ENCODE measurements around the gene EME2.
"Not testable (repeated sequence)": the region's sequence is repeated elsewhere in the genome, so short reads cannot be mapped to it uniquely, and the experiment has no call there.

EME2 gene, protein sequence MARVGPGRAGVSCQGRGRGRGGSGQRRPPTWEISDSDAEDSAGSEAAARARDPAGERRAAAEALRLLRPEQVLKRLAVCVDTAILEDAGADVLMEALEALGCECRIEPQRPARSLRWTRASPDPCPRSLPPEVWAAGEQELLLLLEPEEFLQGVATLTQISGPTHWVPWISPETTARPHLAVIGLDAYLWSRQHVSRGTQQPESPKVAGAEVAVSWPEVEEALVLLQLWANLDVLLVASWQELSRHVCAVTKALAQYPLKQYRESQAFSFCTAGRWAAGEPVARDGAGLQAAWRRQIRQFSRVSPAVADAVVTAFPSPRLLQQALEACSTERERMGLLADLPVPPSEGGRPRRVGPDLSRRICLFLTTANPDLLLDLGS

DNA sequence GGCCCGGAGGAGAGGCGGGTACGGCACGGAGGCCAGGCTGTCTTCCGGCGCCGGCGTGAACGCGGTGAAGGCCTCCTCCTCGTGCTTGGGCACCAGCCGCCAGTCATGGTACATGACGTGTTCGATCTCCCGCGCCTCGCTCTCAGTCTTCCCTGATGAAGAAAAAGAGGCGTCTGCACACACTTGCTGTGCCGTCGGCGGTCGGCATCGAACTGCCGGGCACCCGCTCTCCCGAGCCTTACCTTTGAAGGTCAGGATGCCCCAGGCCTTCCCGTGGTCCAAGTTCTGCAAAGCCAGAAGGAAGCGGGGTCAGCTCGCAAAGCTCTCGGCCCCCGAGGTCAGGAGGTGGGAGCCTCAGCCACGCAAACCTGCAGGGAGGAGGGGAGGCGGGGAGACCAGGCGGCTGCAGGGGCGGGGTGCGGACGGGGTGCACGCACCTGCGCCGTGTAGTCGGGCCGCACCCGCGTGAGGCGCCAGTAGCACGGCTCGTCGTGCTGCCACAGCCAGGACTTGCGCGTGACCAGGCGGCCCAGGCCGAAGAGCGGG lies at the start of gene EME2:
TSS of gene EME2 (plus strand) at position 449 of the 546 bp plus-strand sequence. CDS start 418 bp downstream, outside the sequence.
- peak; percentile 81 for DNase-seq (ENCODE audit: low spot score)

DNA sequence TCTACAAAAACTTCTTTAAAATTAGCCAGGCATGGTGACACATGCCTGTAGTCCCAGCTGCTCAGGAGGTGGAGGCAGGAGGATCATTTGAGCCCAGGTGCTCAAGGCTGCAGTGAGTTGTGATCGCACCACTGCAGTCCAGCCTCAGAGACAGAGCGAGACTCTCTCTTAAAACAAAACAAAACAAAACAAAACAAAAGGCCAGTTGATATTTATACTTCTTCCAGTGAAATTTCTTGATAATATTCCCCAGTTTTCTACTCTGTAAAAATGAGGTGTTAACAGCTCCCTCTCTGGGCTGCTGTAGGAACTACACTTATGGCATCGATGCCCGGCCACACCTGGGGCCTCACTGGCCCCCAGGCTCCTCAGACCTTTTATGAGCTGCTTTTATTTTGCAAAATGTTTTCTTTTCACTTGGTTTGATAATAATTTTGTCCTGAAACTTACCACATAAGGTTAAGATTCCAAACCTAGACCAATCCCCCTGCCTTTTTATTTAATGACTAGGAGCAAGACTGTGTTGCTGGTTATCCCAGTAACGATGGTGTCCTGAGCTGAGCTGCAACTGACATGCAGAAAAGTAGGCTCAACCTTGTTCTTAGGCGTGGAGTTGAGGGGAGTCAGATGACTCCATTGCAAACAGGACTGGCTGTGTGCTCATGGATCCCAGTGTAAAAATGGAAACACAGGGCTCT lies 49.0 kb upstream of the EME2 start:
- no peak for DNase-seq (ENCODE audit: low spot score)

DNA sequence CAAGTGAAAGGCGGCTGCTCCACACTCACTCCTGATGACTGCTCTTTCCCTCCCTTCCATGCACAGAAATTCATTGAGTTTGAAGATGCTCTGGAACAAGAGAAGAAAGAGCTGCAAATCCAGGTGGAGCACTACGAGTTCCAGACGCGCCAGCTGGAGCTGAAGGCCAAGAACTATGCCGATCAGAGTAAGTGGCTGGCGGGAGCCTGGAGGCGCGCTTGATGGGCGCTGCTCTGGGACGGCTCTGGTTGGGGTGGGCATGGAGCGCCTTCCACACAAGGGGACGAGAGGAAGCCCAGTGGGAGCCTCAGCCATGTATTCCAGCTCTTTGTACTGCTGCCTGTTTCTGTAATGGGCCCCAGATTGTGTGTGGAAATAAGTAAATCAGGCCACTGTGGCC lies 48.1 kb upstream of the EME2 start:
- DNase-seq (ENCODE audit: low spot score), result no peak

DNA sequence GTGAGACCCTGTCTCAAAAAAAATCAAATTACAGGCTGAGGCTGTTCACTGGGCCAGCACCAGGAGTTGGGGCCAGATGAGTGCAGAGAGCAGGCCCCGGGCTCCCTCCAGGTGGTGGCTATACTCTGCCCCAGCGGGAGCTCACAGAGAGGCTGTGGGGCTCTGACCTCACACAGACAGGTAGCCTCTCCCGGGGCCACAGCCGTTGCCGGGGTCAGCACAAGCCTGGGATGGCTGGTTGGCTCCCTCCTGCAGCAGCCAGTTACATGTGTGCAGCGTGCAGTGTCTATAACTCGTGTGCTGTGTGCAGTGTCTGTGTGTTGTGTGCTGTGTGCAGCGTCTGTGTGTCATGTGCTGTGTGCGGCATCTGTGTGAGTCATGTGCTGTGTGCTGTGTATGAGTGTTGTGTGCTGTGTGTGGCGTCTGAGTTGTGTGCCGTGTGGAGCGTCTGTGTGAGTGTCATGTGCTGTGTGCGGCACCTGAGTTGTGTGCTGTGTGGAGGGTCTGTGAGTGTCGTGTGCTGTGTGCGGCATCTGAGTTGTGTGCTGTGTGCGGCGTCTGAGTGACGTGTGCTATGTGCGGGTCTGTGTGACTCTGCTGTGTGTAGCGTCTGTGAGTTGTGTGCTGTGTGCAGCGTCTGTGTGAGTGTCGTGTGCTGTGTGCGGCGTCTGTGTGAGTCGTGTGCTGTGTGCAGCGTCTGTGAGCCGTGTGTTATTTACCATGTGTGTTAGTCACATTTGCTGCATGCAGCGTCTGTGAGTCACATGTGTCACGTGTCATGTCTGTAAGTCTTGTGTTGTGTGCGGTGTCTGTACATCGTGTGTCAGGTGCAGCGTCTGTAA lies 45.7 kb upstream of the EME2 start:
- no peak for DNase-seq (ENCODE audit: low spot score)

DNA sequence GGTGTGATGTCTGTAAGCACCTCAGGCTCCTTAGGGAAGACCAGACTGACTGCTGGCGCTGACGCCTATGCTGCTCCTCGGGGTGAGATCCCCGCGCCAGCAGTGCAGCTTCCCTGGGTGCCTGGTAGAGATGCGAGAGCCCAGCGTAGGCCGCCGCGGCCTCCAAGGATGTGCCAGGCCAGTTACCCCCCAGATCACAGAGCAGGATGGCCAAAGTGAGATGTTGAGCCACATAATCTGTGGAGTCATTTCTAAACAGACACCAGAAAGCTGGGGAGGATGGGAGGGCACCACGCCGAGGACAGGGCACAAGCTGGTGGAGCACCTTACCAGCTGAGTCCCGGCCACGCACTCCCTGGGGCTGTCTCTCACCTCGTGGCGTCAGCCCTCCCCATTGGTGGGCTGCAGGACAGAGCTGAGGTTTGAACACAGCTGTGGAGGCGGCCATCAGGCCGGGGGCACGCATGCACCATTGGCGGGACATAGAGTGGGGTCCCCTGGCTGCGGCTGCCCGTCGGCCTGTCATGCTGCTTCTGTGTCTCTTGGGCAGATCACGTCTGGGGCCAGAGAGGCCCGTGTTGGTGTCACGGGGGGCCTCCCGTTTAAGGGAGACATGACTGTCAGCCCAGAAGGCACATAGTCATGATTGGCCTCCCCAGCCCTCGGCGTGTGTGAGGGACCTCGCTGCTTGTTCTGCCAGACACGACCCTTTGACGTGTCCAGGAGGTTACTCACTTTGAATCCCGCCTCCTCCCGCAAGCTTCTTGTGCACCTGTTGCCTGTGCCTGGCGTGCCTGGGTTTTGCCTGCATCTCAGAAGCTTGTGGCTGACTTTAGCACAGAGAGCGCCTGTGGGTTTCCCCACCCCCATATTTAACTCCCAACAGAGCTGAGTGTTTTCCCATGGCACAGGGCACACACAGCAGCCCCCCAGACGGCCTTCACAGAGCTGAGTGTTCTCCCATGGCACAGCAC lies 44.7 kb upstream of the EME2 start:
- DNase-seq (ENCODE audit: low spot score), result no peak

DNA sequence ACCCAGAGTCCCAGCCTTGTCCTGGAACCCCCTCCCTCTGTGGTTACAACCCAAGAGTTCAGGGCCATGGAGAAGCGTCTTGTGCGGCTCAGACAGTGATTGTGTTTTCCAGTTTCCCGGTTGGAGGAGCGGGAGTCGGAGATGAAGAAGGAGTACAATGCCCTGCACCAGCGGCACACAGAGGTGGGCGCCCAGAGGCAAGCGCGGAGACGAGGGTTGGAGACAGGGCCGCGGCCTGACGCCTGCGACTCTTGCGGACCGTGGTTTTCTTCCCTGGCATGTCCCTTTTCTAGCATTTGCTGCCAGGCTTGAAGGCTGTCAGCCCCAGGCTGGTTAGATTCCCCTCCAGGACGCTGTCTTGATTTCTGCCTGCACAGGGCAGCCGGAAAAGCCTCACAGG lies 43.6 kb upstream of the EME2 start:
- no peak for DNase-seq (ENCODE audit: low spot score)

DNA sequence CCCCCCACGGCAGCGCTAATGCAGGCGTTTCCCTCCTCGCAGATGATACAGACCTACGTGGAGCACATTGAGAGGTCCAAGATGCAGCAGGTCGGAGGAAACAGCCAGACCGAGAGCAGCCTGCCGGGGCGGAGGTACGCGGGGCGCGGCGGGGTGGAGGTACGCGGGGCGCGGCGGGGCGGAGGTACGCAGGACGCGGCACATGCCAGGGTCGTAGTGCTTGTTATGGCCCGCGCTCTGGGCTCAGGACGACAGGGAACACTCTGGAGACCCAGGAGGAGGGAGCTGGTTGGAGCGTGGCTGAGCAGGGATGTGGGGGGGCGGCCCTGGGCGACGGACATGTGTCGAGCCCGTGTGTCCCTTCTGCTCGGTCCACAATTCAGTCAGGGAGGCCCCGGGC lies 43.2 kb upstream of the EME2 start:
- no peak for DNase-seq (ENCODE audit: low spot score)

DNA sequence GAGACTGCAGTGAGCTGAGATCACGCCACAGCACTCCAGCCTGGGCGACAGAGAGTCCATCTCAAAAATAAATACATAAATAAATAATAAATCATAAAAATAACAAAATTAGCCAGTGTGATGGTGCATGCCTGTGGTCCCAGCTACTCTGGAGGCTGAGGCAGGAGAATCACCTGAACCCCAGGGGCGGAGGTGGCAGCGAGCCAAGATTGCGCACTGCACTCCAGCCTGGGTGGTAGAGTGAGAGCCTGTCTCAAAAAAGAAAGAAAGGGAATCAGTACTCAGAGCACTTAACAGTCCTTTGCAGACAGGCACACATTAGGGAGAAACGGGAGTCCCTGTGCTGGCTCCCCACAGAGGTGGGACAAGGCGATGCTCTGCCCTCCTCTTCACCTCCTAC lies 41.5 kb upstream of the EME2 start:
- DNase-seq (ENCODE audit: low spot score), result no peak

DNA sequence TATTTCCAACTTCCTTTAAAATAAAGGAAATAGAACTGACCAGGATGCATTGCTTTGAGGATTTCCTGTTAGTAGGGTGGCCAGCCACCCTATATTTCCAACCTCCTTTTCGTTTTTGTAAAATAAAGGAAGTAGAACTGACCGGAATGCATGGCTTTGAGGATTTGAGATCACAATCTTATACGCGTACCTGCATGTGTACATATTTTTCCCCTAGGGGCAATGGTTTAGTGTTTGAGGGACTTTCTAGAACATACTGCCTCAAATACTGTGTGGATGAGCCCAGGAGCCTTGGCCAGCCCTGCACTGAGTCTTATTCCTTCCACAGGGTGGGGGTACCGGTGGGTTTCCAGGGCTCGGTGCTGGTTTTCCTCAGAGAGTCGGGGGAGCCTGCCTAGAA lies 41.0 kb upstream of the EME2 start:
- no peak for DNase-seq (ENCODE audit: low spot score)

DNA sequence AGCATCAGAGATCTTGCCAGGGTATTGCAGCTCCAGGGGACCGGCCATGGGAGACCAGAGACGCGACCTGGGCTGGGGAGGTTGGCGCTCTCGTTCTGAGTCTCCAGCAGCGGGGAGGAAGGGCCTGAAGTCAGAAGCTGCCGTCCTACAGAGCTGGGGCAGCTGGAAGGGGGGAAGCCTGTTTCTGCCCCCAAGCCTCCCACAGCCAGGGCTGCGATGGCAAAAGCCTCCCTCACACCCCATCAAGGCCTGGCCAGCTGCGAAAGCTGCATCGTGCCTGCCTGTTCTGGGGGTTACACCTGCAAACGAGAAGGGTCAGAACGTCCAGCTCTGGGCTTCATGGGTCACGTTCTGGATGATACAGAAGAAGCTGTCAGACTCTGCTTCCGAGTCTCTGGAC lies 40.5 kb upstream of the EME2 start:
- DNase-seq (ENCODE audit: low spot score), result no peak

DNA sequence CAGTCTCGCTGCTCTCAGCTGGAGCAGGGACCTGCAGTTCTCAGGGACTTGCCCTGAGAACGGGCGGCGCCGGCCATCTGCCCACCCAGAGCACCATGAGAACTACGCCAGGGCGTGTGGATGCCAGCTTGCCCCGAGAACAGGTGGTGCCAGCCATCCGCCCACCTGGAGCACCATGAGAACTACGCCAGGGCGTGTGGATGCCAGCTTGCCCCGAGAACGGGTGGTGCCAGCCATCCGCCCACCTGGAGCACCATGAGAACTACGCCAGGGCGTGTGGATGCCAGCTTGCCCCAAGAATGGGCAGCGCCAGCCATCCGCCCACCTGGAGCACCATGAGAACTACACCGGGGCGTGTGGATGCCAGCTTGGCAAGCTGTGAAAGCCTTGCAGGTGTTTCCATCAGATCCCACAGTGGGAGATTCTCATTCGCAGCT lies 40.0 kb upstream of the EME2 start:
- not testable (repeated sequence) for DNase-seq (ENCODE audit: low spot score)

DNA sequence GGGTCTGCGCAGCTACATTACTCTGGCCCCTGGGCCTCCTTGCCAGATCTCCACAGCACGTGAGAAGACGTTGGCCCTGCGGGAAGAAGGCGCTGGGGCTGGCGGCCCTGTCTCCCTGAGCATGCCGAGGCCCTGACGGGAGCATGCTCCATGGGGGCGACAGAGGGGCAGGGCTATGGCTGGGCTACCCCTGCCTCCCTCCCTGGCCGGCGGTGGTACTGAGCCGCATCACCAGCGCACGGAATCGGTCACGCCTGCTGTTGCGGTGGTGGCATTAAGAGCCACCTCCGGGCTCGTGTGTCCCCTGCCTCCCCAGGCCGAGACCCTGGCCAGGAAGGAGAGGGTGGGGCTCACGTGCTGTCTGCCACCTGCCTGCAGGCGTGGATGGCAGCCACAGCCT lies 38.5 kb upstream of the EME2 start:
- DNase-seq (ENCODE audit: low spot score), result no peak

DNA sequence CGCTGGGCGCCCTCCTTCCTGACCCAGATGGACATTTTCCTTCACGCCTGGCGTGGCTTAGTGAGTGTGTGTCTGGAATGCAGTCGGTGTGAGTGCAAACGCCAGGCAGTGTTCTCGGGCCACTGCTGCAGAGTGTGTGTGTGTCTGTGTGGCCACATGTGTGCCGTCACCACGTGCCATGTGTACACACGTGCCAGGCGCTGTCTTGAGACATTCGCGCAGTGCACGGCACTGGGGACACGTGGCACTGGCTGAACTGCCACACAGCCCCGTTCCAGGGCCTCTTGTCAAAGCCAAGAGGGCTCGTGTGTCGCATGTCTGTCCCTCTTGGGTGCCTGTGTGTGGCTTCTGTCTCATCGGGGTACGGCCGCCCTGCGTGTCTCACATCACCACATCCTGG lies 37.8 kb upstream of the EME2 start:
- no peak for DNase-seq (ENCODE audit: low spot score)

DNA sequence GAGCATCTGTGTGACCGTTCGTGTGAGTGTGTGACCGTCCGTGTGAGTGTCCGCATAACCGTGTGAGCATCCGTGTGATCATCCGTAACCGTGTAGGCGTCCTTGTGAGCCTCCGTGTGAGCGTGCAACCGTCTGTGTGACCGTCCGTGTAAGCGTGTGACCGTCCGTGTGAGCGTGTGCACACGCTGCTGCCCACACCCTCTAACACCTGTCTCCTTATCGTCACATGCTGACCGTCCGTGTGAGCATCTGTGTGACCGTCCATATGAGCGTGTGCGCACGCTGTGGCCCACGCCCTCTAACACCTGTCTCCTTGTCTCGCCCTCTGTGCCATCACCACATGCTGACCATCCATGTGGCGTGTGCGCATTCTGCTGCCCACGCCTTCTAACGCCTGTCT lies 32.4 kb upstream of the EME2 start:
- no peak for DNase-seq (ENCODE audit: low spot score)

DNA sequence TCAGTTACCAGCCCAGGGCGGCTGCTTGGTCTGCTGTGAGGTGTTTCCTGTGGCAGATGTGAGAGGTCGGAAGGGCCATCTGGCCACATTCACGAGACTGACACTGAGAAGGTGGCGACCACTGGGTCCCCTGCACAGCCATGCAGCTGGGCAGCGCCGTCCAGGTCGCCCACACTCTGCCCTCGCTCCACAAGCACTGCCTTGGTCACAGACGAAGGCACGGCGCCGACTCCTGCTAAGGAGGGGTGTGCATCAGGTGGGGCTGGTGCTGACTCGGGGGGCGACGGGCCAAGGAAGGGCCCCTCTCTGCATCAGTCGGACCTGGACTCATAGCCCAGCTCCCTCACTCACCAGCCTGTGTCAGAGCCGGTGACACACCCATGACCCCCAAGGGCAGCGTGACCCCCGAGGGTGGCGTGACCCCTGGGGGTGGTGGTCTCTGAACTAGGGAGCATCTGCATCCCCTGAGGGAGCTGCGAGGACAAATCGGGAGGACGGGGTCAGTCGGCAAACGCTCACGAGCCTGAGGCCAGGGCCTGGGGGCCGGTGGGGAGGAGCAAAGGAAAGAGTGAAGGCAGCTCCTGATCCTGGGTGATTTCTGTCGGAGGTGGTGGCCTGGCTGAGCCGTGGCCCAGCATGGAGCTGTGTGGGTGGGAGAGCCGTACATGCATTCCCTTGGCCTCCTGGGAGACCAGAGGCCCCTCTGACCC lies 31.7 kb upstream of the EME2 start:
- no peak for DNase-seq (ENCODE audit: low spot score)

DNA sequence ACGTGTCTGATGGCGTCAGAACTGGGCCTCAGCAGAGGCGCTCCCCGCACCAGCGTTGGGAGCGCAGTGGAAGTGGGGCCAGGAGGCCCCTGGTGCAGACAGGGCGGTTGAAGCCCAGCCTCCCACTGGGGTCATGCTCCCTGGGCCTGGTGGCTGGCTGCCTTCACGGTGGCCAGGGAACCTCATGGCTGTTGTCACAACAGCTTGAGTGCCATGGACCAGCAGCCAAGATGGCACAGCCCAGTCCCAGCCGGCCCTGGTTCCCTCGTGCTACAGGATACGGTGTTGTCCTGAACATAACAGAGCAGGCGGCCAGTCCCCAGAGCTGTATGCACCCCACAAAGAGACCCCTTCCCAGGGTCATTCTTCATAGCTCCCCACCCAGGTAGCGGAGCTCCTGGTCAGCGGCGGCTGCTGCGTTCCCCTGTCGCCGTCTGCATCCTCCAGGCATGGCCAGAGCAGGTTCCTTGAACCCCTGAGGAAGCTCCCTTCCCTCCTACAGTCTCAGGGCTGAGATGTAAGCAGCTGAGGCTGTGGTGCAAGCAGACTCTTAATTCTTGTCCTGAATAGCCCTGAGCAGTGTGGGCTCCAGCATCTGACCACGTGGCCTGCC lies 31.0 kb upstream of the EME2 start:
- no peak for DNase-seq (ENCODE audit: low spot score)

DNA sequence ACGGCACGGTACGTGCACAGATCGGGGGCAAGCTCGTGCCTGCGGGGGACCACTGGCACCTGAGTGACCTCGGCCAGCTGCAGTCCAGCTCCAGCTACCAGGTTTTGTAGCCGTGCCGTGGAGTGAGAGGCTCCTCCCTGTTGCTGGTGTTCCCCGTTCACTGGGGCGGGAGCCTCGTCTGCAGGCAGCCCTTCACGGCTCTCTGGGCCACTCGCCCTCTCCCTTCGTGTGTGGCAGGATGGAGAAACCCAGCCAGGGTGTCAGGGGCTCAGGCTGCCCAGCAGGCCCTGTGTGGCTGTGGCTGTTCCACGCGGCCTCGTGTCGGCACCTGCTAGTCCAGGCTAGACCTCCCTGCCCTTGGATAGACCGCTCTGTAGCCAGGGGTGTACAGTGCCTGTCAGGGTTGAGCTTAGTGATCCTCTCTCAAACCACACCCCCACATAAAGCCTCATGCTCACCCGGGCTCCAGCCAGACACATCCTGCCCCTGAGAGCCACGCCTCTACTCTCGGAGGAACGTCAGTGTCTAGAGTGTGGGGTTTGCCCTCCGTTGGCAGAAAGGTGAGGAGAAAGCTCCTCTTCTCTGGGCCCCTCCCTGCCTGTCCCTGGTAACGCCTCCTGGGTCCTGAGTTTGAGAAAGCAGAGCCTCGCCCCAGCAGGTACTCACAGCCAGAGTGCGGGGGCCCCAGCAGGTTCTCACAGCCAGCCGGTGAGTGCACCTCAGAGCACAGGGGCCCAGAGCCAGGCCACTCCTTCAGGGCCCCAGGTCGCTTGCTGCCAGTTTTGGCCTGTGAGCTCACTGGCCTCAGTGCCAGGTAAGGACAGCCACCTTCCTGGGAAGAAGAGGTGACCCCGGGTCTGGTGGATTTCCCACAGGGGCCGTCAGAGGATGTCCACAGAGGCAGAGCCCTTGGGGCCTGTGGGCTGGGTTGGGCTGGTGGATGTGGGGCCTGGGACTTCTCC lies 29.0 kb upstream of the EME2 start:
- no peak for DNase-seq (ENCODE audit: low spot score)

DNA sequence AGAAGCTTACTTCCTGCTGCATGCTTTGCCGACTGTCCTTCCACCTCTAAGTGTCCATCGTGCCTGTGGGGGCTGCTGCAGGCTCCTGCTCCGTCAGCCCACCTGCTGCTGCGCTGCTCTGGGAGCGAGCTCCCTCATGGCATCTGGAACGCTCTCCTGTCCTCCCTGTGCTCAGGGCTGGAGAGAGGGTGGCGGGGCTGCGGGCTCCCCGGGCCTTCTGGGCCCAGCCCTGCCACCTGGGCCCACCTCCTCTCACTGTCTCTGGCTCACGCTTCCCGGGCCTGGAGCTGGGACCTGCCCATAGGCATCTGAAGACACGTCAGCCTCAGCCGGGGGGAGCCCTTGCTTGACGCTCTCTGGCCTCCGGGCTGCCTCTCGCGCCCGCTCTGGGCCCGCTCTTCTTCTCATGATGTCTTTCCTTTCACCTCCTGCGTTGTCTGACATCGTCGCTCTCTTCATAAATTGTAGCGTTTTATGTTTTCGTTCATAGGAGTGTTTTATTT lies 28.2 kb upstream of the EME2 start:
- DNase-seq (ENCODE audit: low spot score), result no peak

All from RKO (cell line).